Vein endothelial cell (primary cell): ENCODE data around the gene ODAD3. TPM values are rescaled to one million over a fixed set of nuclear protein-coding genes. Genes with fewer than 3 reads are reported as not detected.

ENCODE experiments used
- small RNA-seq: library from RNA; depleted of rRNA; stranded (forward); fragments of <200 nt; gene quantifications from one replicate; pipeline ENCODE3, GENCODE V24; 2012
- total RNA-seq: library from RNA; depleted of rRNA; stranded (reverse); fragments of >200 nt; gene quantifications from 2 replicates; pipeline ENCODE4 v1.2.3, GENCODE V29; 2012

Gene ODAD3
- 0.19 TPM in 1 of 2 replicates, not detected in the other for total RNA-seq

GRCh38 chr19:11435057-11435832 is at the start of gene ODAD3, which contains the start of gene PRKCSH:
Gene ODAD3 (minus strand): TSS chr19:11435121. CDS start chr19:11435016, 105 bp downstream.
Gene PRKCSH (plus strand): TSS chr19:11435635. CDS start chr19:11436118, 483 bp downstream.

DNA sequence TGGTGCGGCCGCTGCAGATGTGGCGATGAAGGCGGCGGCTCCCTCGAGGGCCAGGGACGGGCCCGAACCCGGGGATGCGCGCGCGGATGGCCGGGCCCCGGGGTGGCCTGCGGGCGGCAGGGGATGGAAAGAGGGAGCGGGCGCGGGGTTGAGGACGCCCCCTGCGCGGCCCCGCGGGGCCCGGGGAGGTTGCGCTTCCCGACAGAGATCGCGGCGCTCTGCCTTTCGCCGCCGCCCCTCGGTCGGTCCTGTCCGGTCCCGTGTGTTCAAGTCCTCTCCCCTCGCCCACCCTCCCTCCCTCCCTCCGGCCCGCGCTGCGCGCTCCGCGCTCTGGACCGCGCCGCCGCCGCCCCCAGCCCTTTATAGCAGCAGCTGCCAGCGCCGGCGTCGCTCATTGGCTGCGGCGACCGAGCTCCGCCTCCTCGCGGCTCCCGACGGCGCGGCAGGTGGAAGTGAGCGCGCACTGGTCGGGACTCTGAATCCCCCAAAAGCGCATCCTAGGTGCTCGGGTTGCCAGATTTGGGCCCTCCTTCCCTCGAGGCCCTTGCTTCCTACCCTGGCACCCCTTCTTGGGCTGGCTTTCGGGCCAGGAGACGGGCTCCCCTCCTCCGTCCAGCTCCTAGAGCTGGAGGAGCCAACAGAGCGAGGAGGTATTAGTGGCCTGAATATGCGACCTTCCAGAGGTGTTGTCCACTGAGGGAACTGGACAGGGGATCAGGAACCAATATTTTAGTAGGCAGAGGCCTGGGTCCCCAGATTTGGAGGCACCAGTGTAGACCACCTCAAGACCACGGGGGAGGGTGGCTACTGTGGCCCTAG is 46.0 kb upstream of the ODAD3 start, which contains the start of gene ELAVL3:
ELAVL3 (minus strand) TSS at position 332 of the 819 bp plus-strand sequence. CDS start 438 bp downstream, outside the sequence.

GRCh38 chr19:11418549-11419506 is 16.1 kb downstream of the ODAD3 start, which contains the start of gene RGL3:
Gene RGL3 (minus strand): TSS chr19:11419314. CDS start chr19:11419278, 36 bp downstream.

DNA sequence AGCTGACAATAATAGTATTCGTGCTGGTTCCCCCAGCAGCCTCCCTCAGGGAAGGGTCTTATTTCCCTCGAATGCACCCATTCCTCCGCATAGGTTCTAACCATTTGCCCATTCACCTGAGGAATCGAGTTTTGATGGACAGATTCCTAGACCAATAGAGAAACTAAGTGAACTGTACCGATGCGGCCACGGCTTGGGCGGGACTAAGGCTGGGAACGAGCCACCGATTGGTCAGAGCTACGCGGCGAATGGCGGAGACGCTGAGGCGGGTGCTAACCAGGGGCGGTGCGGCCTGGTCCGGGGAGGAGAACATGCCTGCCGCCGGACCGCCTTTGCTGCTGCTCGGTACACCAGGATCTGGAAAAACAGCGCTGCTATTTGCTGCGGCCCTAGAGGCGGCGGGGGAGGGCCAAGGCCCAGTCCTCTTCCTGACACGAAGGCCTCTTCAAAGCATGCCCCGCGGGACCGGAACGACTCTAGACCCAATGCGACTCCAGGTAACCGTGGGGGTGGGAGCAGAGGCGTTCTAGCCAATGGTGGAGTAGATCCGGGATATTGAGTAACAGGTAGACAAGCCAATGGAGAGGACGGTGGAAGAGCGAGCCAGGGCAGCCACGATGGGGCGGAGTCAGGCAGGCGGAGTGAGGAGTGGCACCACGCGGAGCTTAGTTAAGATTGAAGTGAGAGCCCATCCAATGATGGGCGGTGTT is 60.3 kb downstream of the ODAD3 start, which contains the start of gene SWSAP1:
SWSAP1 (plus strand) TSS at position 234 of the 710 bp plus-strand sequence; CDS start at position 249, 15 bp downstream.

Small RNA genes within 50 kb of the gene (small RNA-seq; reads per million reads assigned to genes)
- not detected for gene RF00019

Other genes with a start within 250 kb of the ODAD3 start
- 72.2 and 91.8 TPM in 2 replicates for gene KANK2, start 237.6 kb downstream of the ODAD3 start, total RNA-seq
- gene ANGPTL8, start 195.5 kb downstream of the ODAD3 start, total RNA-seq: not detected in 2 replicates
- 141 and 170 TPM in 2 replicates for gene DOCK6, start 172.6 kb downstream of the ODAD3 start, total RNA-seq
- not detected in 2 replicates for gene TSPAN16, start 139.0 kb downstream of the ODAD3 start, total RNA-seq
- gene RAB3D, start 95.5 kb downstream of the ODAD3 start, total RNA-seq: 52.0 and 59.1 TPM in 2 replicates
- 101 and 136 TPM in 2 replicates for gene TMEM205, start 88.9 kb downstream of the ODAD3 start, total RNA-seq
- 12.4 and 12.6 TPM in 2 replicates for gene CCDC159, start 88.6 kb downstream of the ODAD3 start, total RNA-seq
- 20.1 and 20.3 TPM in 2 replicates for gene PLPPR2, start 79.7 kb downstream of the ODAD3 start, total RNA-seq
- gene SWSAP1, start 60.5 kb downstream of the ODAD3 start, total RNA-seq: 1.7 and 2.3 TPM in 2 replicates
- gene EPOR, start 50.8 kb downstream of the ODAD3 start, total RNA-seq: 10.0 and 10.1 TPM in 2 replicates
- 0.86 and 3.9 TPM in 2 replicates for gene RGL3, start 15.8 kb downstream of the ODAD3 start, total RNA-seq
- gene PRKCSH, start 514 bp upstream of the ODAD3 start, total RNA-seq: 116 and 144 TPM in 2 replicates
- under 0.01 TPM in 1 of 2 replicates, not detected in the other for gene ELAVL3, start 45.9 kb upstream of the ODAD3 start, total RNA-seq
- 5.4 and 7.5 TPM in 2 replicates for gene ZNF653, start 70.7 kb upstream of the ODAD3 start, total RNA-seq
- gene ECSIT, start 94.0 kb upstream of the ODAD3 start, total RNA-seq: 24.6 and 35.6 TPM in 2 replicates
- gene CNN1, start 103.7 kb upstream of the ODAD3 start, total RNA-seq: not detected in 2 replicates
- 35.0 and 43.4 TPM in 2 replicates for gene ELOF1, start 124.1 kb upstream of the ODAD3 start, total RNA-seq
- under 0.01 TPM in 1 of 2 replicates, not detected in the other for gene ACP5, start 142.5 kb upstream of the ODAD3 start, total RNA-seq
- 20.9 and 21.1 TPM in 2 replicates for gene ZNF627, start 162.4 kb upstream of the ODAD3 start, total RNA-seq